NCI-H1436 treated with DMSO at 0.1 percent for 48 hours (cell line): ENCODE measurements around the gene HCLS1.
"Not testable (repeated sequence)": the region's sequence is repeated elsewhere in the genome, so short reads cannot be mapped to it uniquely, and the experiment has no call there.

Source experiments
- DNase-seq: peaks from one replicate; lab custom pipeline; 2025; lab: John Stamatoyannopoulos, UW

The HCLS1 gene

GRCh38 chr3:121660356-121661171, at the start of gene HCLS1:
Gene HCLS1 (minus strand): TSS chr3:121660903. CDS start chr3:121658347, 2,556 bp downstream.
- DNase-seq, result no peak

GRCh38 chr3:121710347-121710746, 49.6 kb upstream of the HCLS1 start:
- DNase-seq, result no peak

GRCh38 chr3:121707531-121708273, 47.0 kb upstream of the HCLS1 start:
- no peak for DNase-seq

GRCh38 chr3:121705541-121705940, 44.8 kb upstream of the HCLS1 start:
- DNase-seq, result no peak

- DNase-seq, result no peak
Observed at GRCh38 chr3:121703973-121704372, 43.3 kb upstream of the HCLS1 start.

- DNase-seq, result no peak
Observed at GRCh38 chr3:121698901-121699300, 38.2 kb upstream of the HCLS1 start.

- no peak for DNase-seq
Observed at GRCh38 chr3:121698476-121698875, 37.8 kb upstream of the HCLS1 start.

- DNase-seq, result no peak
Observed at GRCh38 chr3:121696186-121696585, 35.5 kb upstream of the HCLS1 start.

- no peak for DNase-seq
Observed at GRCh38 chr3:121692010-121692699, 31.5 kb upstream of the HCLS1 start.

GRCh38 chr3:121690777-121691405, 30.2 kb upstream of the HCLS1 start:
- no peak for DNase-seq

GRCh38 chr3:121688747-121689146, 28.0 kb upstream of the HCLS1 start:
- not testable (repeated sequence) for DNase-seq

GRCh38 chr3:121681792-121682191, 21.1 kb upstream of the HCLS1 start:
- DNase-seq, result no peak

- DNase-seq, result no peak
Observed at GRCh38 chr3:121677141-121677540, 16.4 kb upstream of the HCLS1 start.

GRCh38 chr3:121670676-121671075, 10.0 kb upstream of the HCLS1 start:
- DNase-seq, result no peak

GRCh38 chr3:121667333-121667732, 6.6 kb upstream of the HCLS1 start:
- no peak for DNase-seq

GRCh38 chr3:121665488-121665887, 4.8 kb upstream of the HCLS1 start:
- no peak for DNase-seq

GRCh38 chr3:121663171-121663847, 2.6 kb upstream of the HCLS1 start:
- DNase-seq, result no peak

- no peak for DNase-seq
Observed at GRCh38 chr3:121662742-121663141, 2.0 kb upstream of the HCLS1 start.

GRCh38 chr3:121661376-121661775, 673 bp upstream of the HCLS1 start:
- DNase-seq, result no peak

GRCh38 chr3:121659586-121659985, 1.1 kb downstream of the HCLS1 start:
- DNase-seq, result no peak

- no peak for DNase-seq
Observed at GRCh38 chr3:121658716-121659435, 1.8 kb downstream of the HCLS1 start.
